Brain microvascular endothelial cell (primary cell): ENCODE data around the gene FNDC3B.

Experiments used
- DNase-seq: peaks from one replicate; pipeline ENCODE4 v3.0.0-alpha.2; 2020
- H3K27ac ChIP-seq: fragments of 250-450 bp; sonication (Bioruptor Pico); 2 replicates; pipeline ENCODE4 v1.5.1; 2020; ENCODE audit warnings: mild to moderate bottlenecking, moderate library complexity
- H3K27me3 ChIP-seq: fragments of 250-450 bp; sonication (Bioruptor Pico); replicated peaks from 2 replicates; pipeline ENCODE4 v1.5.1; 2020; ENCODE audit warnings: mild to moderate bottlenecking
- H3K36me3 ChIP-seq: fragments of 250-450 bp; sonication (Bioruptor Pico); replicated peaks from 2 replicates; pipeline ENCODE4 v1.5.1; 2020; ENCODE audit warnings: mild to moderate bottlenecking
- H3K4me3 ChIP-seq: 2 replicates; pipeline ENCODE4 v1.5.1; 2011; ENCODE audit warnings: low read depth, mild to moderate bottlenecking, control low read depth, low read length, moderate library complexity
- CTCF ChIP-seq: IDR thresholded peaks from 2 replicates; pipeline ENCODE4 v1.5.1; 2011; ENCODE audit warnings: low read depth, mild to moderate bottlenecking, moderate library complexity, low read length, control low read depth, inconsistent platforms; ENCODE audit errors: missing control alignments
- in situ Hi-C: cut with HindIII; loops from 2 replicates; pipeline ENCODE4 v1.10.0; 2017; ENCODE audit warnings: low sequenced_read_pairs, low pct_ligation_motif_present

The FNDC3B gene

GRCh38 chr3:172379372-172379771 lies 340.0 kb downstream of the FNDC3B start:
- Histone ChIP-seq H3K36me3 (peaks cover 71% of the 10 kb centered on the region), H3K4me3 (no peak overlapping the region), H3K27me3 (no peaks in the 10 kb centered on the region), H3K27ac (no peak overlapping the region)
- DNase-seq: no peak
- in situ Hi-C loops: no loop called here
- TF ChIP-seq CTCF: no peak

GRCh38 chr3:172380632-172381031 lies 341.3 kb downstream of the FNDC3B start:
- no peak for TF ChIP-seq CTCF
- DNase-seq: no peak
- H3K4me3 ChIP-seq: no peak overlapping the region
- peaks cover 66% of the 10 kb centered on the region for H3K36me3 ChIP-seq
- no peak overlapping the region for H3K27ac ChIP-seq
- no peaks in the 10 kb centered on the region for H3K27me3 ChIP-seq
- in situ Hi-C loops: no loop called here

GRCh38 chr3:172383306-172383796 lies 344.0 kb downstream of the FNDC3B start:
- in situ Hi-C loops: no loop called here
- no peaks in the 10 kb centered on the region for H3K27me3 ChIP-seq
- no peak for DNase-seq
- H3K27ac ChIP-seq: no peak overlapping the region
- no peak overlapping the region for H3K4me3 ChIP-seq
- no peak for TF ChIP-seq CTCF
- peaks cover 51% of the 10 kb centered on the region for H3K36me3 ChIP-seq

- peaks cover 39% of the 10 kb centered on the region for H3K36me3 ChIP-seq
- no peak for DNase-seq
- in situ Hi-C loops: no loop called here
- H3K4me3 ChIP-seq: no peak overlapping the region
- H3K27me3 ChIP-seq: no peaks in the 10 kb centered on the region
- H3K27ac ChIP-seq: no peak overlapping the region
- no peak for TF ChIP-seq CTCF
Observed at GRCh38 chr3:172384836-172385235, 345.5 kb downstream of the FNDC3B start.

- TF ChIP-seq CTCF: no peak
- Histone ChIP-seq H3K27me3 (no peaks in the 10 kb centered on the region), H3K4me3 (no peak overlapping the region), H3K27ac (no peak overlapping the region), H3K36me3 (peaks cover 19% of the 10 kb centered on the region)
- DNase-seq: no peak
- in situ Hi-C loops: no loop called here
Observed at GRCh38 chr3:172387728-172388127, 348.4 kb downstream of the FNDC3B start.

- H3K27ac ChIP-seq: no peak overlapping the region
- no peak for TF ChIP-seq CTCF
- H3K4me3 ChIP-seq: no peak overlapping the region
- no peaks in the 10 kb centered on the region for H3K27me3 ChIP-seq
- no peak for DNase-seq
- peaks cover 15% of the 10 kb centered on the region for H3K36me3 ChIP-seq
- in situ Hi-C loops: no loop called here
Observed at GRCh38 chr3:172388412-172389078, 349.2 kb downstream of the FNDC3B start.
